K562 (cell line): Measurements from ENCODE around the gene HDAC7. TPM values are rescaled to one million over a fixed set of nuclear protein-coding genes. Genes with fewer than 3 reads are reported as not detected.

ENCODE experiments used
- ATF3 ChIP-seq, 2 experiments: fragments of 450-650 bp in 1 of 2; sonication (generic) in 1 of 2; formaldehyde crosslinking in 1 of 2; IDR thresholded peaks in 1 of 2; conservative IDR thresholded peaks in 1 of 2; 2 replicates each; pipeline versions ENCODE4 v1.6.1 to v1.8.1; 2016 to 2023; ENCODE audit warnings: mild to moderate bottlenecking in 2 of 2, moderate library complexity in 2 of 2, inconsistent platforms in 1 of 2, missing genetic modification reagents in 1 of 2
- CTBP1 ChIP-seq: fragments of 450-650 bp; IDR thresholded peaks from 2 replicates; pipeline ENCODE4 v1.6.1; 2016; ENCODE audit warnings: borderline replicate concordance
- EP400 ChIP-seq: fragments of 450-650 bp; IDR thresholded peaks from 2 replicates; pipeline ENCODE4 v1.6.1; 2017; ENCODE audit warnings: antibody characterized with exemption, mild to moderate bottlenecking, moderate library complexity
- ERF ChIP-seq: fragments of 450-650 bp; formaldehyde crosslinking; IDR thresholded peaks from 2 replicates; pipeline ENCODE4 v1.4.0; 2020; ENCODE audit warnings: mild to moderate bottlenecking, mixed read lengths
- FOXJ2 ChIP-seq: fragments of 200-800 bp; sonication (Bioruptor generic); IDR thresholded peaks from 2 replicates; pipeline ENCODE4 v1.6.1; 2016; ENCODE audit warnings: missing genetic modification characterization, missing compliant biosample characterization
- GABPB2 ChIP-seq: fragments of 250-450 bp; sonication (Bioruptor Pico); conservative IDR thresholded peaks from 2 replicates; pipeline ENCODE4 v1.5.1; 2021; ENCODE audit warnings: mild to moderate bottlenecking
- HDAC1 ChIP-seq, 2 experiments: fragments of 450-650 bp; IDR thresholded peaks; 2 replicates each; pipeline ENCODE4 v1.6.1; 2016 to 2017; ENCODE audit warnings: inconsistent platforms in 1 of 2, mild to moderate bottlenecking in 1 of 2, moderate library complexity in 1 of 2
- HDAC2 ChIP-seq: fragments of 450-650 bp; IDR thresholded peaks from 2 replicates; pipeline ENCODE4 v1.6.1; 2016; ENCODE audit warnings: mild to moderate bottlenecking
- HDAC3 ChIP-seq: fragments of 450-650 bp; IDR thresholded peaks from 2 replicates; pipeline ENCODE4 v1.6.1; 2018; ENCODE audit warnings: borderline replicate concordance, mild to moderate bottlenecking, moderate library complexity; ENCODE audit not compliant: partially characterized antibody
- LARP7 ChIP-seq: fragments of 450-650 bp; IDR thresholded peaks from 2 replicates; pipeline ENCODE4 v1.6.1; 2016
- PHB ChIP-seq: fragments of 250-450 bp; sonication (Bioruptor Pico); IDR thresholded peaks from 2 replicates; pipeline ENCODE4 v1.5.0; 2021
- POLR2G ChIP-seq: fragments of 200-400 bp; formaldehyde crosslinking; IDR thresholded peaks from 2 replicates; pipeline ENCODE4 v1.6.1; 2017; ENCODE audit warnings: low read depth, mild to moderate bottlenecking, antibody characterized with exemption, low read length, moderate library complexity
- TBL1XR1 ChIP-seq, 2 experiments: IDR thresholded peaks; 2 replicates each; pipeline ENCODE4 v1.6.1; 2012; ENCODE audit warnings: improper control_type of control experiment in 2 of 2, low read length in 2 of 2, mild to moderate bottlenecking in 1 of 2
- TCF3 ChIP-seq: sonication (generic); formaldehyde crosslinking; IDR thresholded peaks from 2 replicates; pipeline ENCODE4 v1.4.0; 2020; ENCODE audit warnings: mild to moderate bottlenecking, missing genetic modification reagents
- TSC22D4 ChIP-seq: fragments of 450-650 bp; IDR thresholded peaks from 2 replicates; pipeline ENCODE4 v1.6.1; 2016; ENCODE audit warnings: missing genetic modification characterization, missing biosample characterization, control low read depth
- ZBTB11 ChIP-seq, 3 experiments: fragments of 200-800 bp in 1 of 3; fragments of 250-450 bp in 1 of 3; fragments of 450-650 bp in 1 of 3; sonication (Bioruptor Pico) in 1 of 3; sonication (Bioruptor generic) in 1 of 3; formaldehyde crosslinking in 1 of 3; IDR thresholded peaks; 2 replicates each; pipeline versions ENCODE4 v1.6.1 to v1.8.0; 2016 to 2022; ENCODE audit warnings: mild to moderate bottlenecking in 2 of 3, missing genetic modification characterization in 2 of 3, missing compliant biosample characterization in 1 of 3, moderate library complexity in 1 of 3
- ZNF444 ChIP-seq: fragments of 250-450 bp; sonication (Bioruptor Pico); IDR thresholded peaks from 2 replicates; pipeline ENCODE4 v1.4.0; 2020; ENCODE audit warnings: mild to moderate bottlenecking, moderate library complexity
- polyA plus RNA-seq, 8 experiments: library from polyadenylated mRNA; depleted of rRNA in 4 of 8; stranded (reverse) in 5 of 8; unstranded in 3 of 8; fragments of >200 nt; fragmentation: Nextera tagmentation in 2 of 8; fragmentation: Illumina TruSeq in 1 of 8; extraction: Ambion mirVana in 2 of 8; extraction: Trizol in 1 of 8; gene quantifications; 2 replicates each; pipeline versions ENCODE4 v1.2.1 to v1.2.3, GENCODE V29; 2011 to 2014; ENCODE audit warnings: inconsistent platforms in 1 of 8, missing spikeins in 1 of 8
- total RNA-seq, 7 experiments: library from RNA; depleted of rRNA in 6 of 7; stranded (reverse); fragments of >200 nt in 6 of 7; fragmentation: Illumina TruSeq in 2 of 7; extraction: Trizol in 2 of 7; gene quantifications; 2 replicates each; pipeline versions ENCODE4 v1.2.1 to v1.2.3, GENCODE V29; 2011 to 2021; ENCODE audit warnings: low replicate concordance in 1 of 7
- TF ChIP-seq, protein P1 (sequence below): IDR thresholded peaks from 2 replicates; pipeline ENCODE4 v1.6.1; 2011; ENCODE audit warnings: borderline replicate concordance, low read depth, mild to moderate bottlenecking, moderate library complexity, low read length; ENCODE audit not compliant: insufficient read depth, poor library complexity, severe bottlenecking
- TF ChIP-seq, protein P2 (sequence below): sonication (generic); formaldehyde crosslinking; IDR thresholded peaks from 2 replicates; pipeline ENCODE4 v1.4.0; 2020; ENCODE audit warnings: mild to moderate bottlenecking, missing genetic modification reagents

The HDAC7 gene
- total and polyA plus RNA-seq, 9 of the 15 experiments (the other 6 are each of a cell fraction or from before 2014, with no cell fraction given): 2.5 to 129 (median 31.1) TPM

DNA sequence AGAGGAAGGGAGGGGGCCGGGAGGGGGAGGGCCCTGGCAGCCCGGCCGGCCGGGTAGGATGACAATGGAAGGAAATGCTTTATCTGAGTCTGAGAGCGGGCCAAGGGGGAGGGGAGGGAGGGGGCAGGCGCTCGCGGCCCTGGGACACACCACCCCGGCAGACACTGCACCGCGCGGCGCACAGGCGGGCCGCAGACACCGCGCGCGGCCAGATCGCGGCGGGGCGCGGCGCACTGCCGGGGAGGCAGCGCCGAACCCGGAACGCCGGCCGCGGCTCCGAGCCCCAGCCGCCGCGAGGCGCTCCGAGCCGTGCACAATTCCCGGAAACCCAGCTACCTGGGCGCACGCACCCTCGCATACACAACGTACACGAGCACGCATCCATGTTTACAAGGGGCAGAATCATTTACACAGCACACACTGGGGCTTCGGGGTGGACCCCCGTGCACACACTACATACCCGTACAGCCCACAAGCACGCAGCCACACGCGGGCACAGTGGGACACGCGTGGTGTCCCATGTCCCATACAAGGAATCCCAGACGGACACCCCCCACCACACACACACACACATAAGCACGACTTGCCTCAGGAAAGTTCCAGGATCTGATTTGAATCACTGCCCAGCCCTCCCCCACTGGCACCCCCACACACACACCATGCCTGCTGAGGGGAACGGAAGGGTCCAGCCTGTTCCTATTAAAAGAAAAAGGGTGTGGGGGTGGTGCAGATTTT is at the start of gene HDAC7 (continued):
- TF ChIP-seq ZBTB11 (CRISPR knock-in tag; IDR thresholded peaks at IDR 0.05) (no peak), POLR2G (peak; percentile 86), ZNF444 (peak; percentile 94), LARP7 (0 out of 2 replicates have a peak, but pooled peaks have one; percentile 47), HDAC3 (no peak), EP400 (peak; percentile 33; the same call in 1 of the 2 replicates), GABPB2 (no peak), TSC22D4 (tag) (no peak), TCF3 (CRISPR knock-in tag) (no peak), CTBP1 (peak; percentile 91), PHB (CRISPR knock-in tag) (no peak; the same call in 1 of the 2 replicates), HDAC1 (IDR thresholded peaks at IDR 0.05) (peak in 1 of 2 experiments; percentile 88; a peak in 2 of 4 replicates), HDAC2 (peak; percentile 84), ATF3 (IDR thresholded peaks at IDR 0.05) (no peak), ATF3 (CRISPR knock-in tag; conservative IDR thresholded peaks at IDR 0.05) (no peak), ERF (CRISPR knock-in tag) (peak; percentile 89), FOXJ2 (no peak), TBL1XR1 (IDR thresholded peaks at IDR 0.05; ENCODE audit: low read length in 2 of 2) (peak in 1 of 2 experiments; percentile 20; a peak in 1 of 4 replicates)
- TF ChIP-seq, protein P1, sequence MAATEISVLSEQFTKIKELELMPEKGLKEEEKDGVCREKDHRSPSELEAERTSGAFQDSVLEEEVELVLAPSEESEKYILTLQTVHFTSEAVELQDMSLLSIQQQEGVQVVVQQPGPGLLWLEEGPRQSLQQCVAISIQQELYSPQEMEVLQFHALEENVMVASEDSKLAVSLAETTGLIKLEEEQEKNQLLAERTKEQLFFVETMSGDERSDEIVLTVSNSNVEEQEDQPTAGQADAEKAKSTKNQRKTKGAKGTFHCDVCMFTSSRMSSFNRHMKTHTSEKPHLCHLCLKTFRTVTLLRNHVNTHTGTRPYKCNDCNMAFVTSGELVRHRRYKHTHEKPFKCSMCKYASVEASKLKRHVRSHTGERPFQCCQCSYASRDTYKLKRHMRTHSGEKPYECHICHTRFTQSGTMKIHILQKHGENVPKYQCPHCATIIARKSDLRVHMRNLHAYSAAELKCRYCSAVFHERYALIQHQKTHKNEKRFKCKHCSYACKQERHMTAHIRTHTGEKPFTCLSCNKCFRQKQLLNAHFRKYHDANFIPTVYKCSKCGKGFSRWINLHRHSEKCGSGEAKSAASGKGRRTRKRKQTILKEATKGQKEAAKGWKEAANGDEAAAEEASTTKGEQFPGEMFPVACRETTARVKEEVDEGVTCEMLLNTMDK: no peak
- TF ChIP-seq, protein P2, sequence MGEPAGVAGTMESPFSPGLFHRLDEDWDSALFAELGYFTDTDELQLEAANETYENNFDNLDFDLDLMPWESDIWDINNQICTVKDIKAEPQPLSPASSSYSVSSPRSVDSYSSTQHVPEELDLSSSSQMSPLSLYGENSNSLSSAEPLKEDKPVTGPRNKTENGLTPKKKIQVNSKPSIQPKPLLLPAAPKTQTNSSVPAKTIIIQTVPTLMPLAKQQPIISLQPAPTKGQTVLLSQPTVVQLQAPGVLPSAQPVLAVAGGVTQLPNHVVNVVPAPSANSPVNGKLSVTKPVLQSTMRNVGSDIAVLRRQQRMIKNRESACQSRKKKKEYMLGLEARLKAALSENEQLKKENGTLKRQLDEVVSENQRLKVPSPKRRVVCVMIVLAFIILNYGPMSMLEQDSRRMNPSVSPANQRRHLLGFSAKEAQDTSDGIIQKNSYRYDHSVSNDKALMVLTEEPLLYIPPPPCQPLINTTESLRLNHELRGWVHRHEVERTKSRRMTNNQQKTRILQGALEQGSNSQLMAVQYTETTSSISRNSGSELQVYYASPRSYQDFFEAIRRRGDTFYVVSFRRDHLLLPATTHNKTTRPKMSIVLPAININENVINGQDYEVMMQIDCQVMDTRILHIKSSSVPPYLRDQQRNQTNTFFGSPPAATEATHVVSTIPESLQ (CRISPR knock-in tag): no peak
